Bronchial epithelial cell (primary cell): Measurements from ENCODE around the gene PROM1. TPM values are rescaled to one million over a fixed set of nuclear protein-coding genes. Genes with fewer than 3 reads are reported as not detected.

ENCODE experiments used
- DNase-seq: peaks from one replicate; pipeline ENCODE4 v3.0.0-alpha.2; 2010; ENCODE audit warnings: low read depth
- FAIRE-seq: peaks from 2 replicates; lab custom pipeline; 2011; peaks lifted over from hg19 to GRCh38; lab: Jason Lieb, UNC
- H3K27me3 ChIP-seq: 2 replicates; pipeline ENCODE4 v1.5.1; 2011; ENCODE audit warnings: low read length; ENCODE audit not compliant: control insufficient read depth, insufficient read depth
- H3K36me3 ChIP-seq: 2 replicates; pipeline ENCODE4 v1.5.1; 2011; ENCODE audit warnings: low read length; ENCODE audit not compliant: control insufficient read depth, insufficient read depth
- H3K4me3 ChIP-seq: 2 replicates; pipeline ENCODE4 v1.5.1; 2011; ENCODE audit warnings: mild to moderate bottlenecking, low read depth, low read length, control low read depth
- CTCF ChIP-seq: IDR thresholded peaks from 2 replicates; pipeline ENCODE4 v1.5.1; 2011; ENCODE audit warnings: mild to moderate bottlenecking, moderate library complexity, low read length, control low read depth, inconsistent platforms; ENCODE audit not compliant: insufficient read depth, severe bottlenecking
- total RNA-seq: library from RNA; depleted of rRNA; stranded (reverse); fragments of >200 nt; gene quantifications from 2 replicates; pipeline ENCODE4 v1.2.1, GENCODE V29; 2014

Gene PROM1
- total RNA-seq, 1 donor from 2014 or later = 0.26 TPM

- peak; percentile 96 for FAIRE-seq
- peak; percentile 95 for TF ChIP-seq CTCF
- DNase-seq = peak; percentile 75
- Histone ChIP-seq H3K27me3 (no peaks in the 10 kb centered on the region), H3K4me3 (no peak overlapping the region), H3K36me3 (no peaks in the 10 kb centered on the region)
These were observed 127.5 kb downstream of the PROM1 start for GRCh38 chr4:15956179-15956850.

GRCh38 chr4:15955670-15956069, 128.2 kb downstream of the PROM1 start:
- peak; percentile 45 for DNase-seq

GRCh38 chr4:15953625-15954024, 130.2 kb downstream of the PROM1 start:
- FAIRE-seq = no peak
- no peaks in the 10 kb centered on the region for H3K27me3 ChIP-seq
- no peak overlapping the region for H3K4me3 ChIP-seq
- TF ChIP-seq CTCF = no peak
- H3K36me3 ChIP-seq = no peaks in the 10 kb centered on the region
- no peak for DNase-seq

More at GRCh38 chr4:15955670-15956069, 128.2 kb downstream of the PROM1 start:
- FAIRE-seq = no peak
- no peaks in the 10 kb centered on the region for H3K27me3 ChIP-seq
- no peaks in the 10 kb centered on the region for H3K36me3 ChIP-seq
- TF ChIP-seq CTCF = peak; percentile 55
- no peak overlapping the region for H3K4me3 ChIP-seq

- no peaks in the 10 kb centered on the region for H3K36me3 ChIP-seq
- no peaks in the 10 kb centered on the region for H3K27me3 ChIP-seq
- H3K4me3 ChIP-seq = no peak overlapping the region
- FAIRE-seq (no peak), DNase-seq (no peak)
- no peak for TF ChIP-seq CTCF
These were observed 132.0 kb downstream of the PROM1 start for GRCh38 chr4:15951781-15952180.

- no peak for TF ChIP-seq CTCF
- Histone ChIP-seq H3K27me3 (no peaks in the 10 kb centered on the region), H3K4me3 (no peak overlapping the region), H3K36me3 (no peaks in the 10 kb centered on the region)
- DNase-seq (no peak), FAIRE-seq (no peak)
These were observed 135.0 kb downstream of the PROM1 start for GRCh38 chr4:15948826-15949225.

- FAIRE-seq (no peak), DNase-seq (peak; percentile 48)
- no peak for TF ChIP-seq CTCF
- Histone ChIP-seq H3K27me3 (no peaks in the 10 kb centered on the region), H3K36me3 (no peaks in the 10 kb centered on the region), H3K4me3 (no peak overlapping the region)
These were observed 136.1 kb downstream of the PROM1 start for GRCh38 chr4:15947684-15948083.
